ENCODE results near the gene TEAD3. TPM values are rescaled to one million over a fixed set of nuclear protein-coding genes. Genes with fewer than 3 reads are reported as not detected.
"Not testable (repeated sequence)": the region's sequence is repeated elsewhere in the genome, so short reads cannot be mapped to it uniquely, and the experiment has no call there.

The TEAD3 gene
- total and polyA plus RNA-seq, 4 donors = 1.9 to 6.8 (median 4.5) TPM

DNA sequence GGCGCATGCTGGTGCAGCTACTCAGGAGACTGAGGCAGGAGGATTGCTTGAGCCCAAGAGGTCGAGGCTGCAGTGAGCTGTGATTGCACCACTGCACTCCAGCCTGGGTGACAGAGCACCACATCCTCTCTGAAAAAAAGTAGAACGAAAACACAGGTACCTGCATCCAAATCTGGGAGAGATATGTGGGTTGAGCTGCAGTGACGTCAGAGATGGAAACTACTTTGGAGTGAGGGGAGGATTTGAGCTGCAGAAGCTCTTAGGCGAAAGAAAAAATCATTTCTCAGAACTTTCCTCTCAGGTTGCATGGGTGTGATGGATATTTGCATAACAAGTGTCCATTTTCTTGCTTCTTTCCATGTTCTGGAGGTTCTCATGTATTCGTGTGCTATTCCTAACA, 19.8 kb upstream of the TEAD3 start:
- no peak for DNase-seq (ENCODE audit: low spot score)
- no peaks in the 10 kb centered on the region for H3K4me1 ChIP-seq (ENCODE audit: control insufficient read depth in 4 of 4, insufficient read depth in 4 of 4, low read length in 3 of 4)
- no peak overlapping the region for H3K27ac ChIP-seq (ENCODE audit: low read depth in 1 of 2, low read length in 2 of 2)
- TF ChIP-seq CTCF (IDR thresholded peaks at IDR 0.05; ENCODE audit: low read depth, low read length, missing input control) = no peak
- TF ChIP-seq FOXA1 (IDR thresholded peaks at IDR 0.05) = no peak
- no peak for TF ChIP-seq JUND (IDR thresholded peaks at IDR 0.05)
- no peak for TF ChIP-seq YY1 (IDR thresholded peaks at IDR 0.05)
- TF ChIP-seq FOXA2 (IDR thresholded peaks at IDR 0.05) = no peak
- TF ChIP-seq HNF4A (conservative IDR thresholded peaks at IDR 0.05) = no peak
- no peak for TF ChIP-seq RXRA (IDR thresholded peaks at IDR 0.05)
- no peak for TF ChIP-seq TAF1 (conservative IDR thresholded peaks at IDR 0.05)
- TF ChIP-seq ATF3 (IDR thresholded peaks at IDR 0.05) = no peak
- TF ChIP-seq EGR1 (IDR thresholded peaks at IDR 0.05; ENCODE audit: low read depth in 2 of 2) = no peak
- no peak for TF ChIP-seq GABPA (IDR thresholded peaks at IDR 0.05 in 1 of 2, conservative IDR thresholded peaks at IDR 0.05 in 1 of 2)
- TF ChIP-seq MAX (IDR thresholded peaks at IDR 0.05) = no peak
- TF ChIP-seq HNF4G (IDR thresholded peaks at IDR 0.05) = no peak
- no peak for TF ChIP-seq NR2F2 (IDR thresholded peaks at IDR 0.05)
- TF ChIP-seq RAD21 (IDR thresholded peaks at IDR 0.05) = no peak
- TF ChIP-seq, protein P1, sequence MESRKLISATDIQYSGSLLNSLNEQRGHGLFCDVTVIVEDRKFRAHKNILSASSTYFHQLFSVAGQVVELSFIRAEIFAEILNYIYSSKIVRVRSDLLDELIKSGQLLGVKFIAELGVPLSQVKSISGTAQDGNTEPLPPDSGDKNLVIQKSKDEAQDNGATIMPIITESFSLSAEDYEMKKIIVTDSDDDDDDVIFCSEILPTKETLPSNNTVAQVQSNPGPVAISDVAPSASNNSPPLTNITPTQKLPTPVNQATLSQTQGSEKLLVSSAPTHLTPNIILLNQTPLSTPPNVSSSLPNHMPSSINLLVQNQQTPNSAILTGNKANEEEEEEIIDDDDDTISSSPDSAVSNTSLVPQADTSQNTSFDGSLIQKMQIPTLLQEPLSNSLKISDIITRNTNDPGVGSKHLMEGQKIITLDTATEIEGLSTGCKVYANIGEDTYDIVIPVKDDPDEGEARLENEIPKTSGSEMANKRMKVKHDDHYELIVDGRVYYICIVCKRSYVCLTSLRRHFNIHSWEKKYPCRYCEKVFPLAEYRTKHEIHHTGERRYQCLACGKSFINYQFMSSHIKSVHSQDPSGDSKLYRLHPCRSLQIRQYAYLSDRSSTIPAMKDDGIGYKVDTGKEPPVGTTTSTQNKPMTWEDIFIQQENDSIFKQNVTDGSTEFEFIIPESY (IDR thresholded peaks at IDR 0.05) = no peak
- TF ChIP-seq, protein P2, sequence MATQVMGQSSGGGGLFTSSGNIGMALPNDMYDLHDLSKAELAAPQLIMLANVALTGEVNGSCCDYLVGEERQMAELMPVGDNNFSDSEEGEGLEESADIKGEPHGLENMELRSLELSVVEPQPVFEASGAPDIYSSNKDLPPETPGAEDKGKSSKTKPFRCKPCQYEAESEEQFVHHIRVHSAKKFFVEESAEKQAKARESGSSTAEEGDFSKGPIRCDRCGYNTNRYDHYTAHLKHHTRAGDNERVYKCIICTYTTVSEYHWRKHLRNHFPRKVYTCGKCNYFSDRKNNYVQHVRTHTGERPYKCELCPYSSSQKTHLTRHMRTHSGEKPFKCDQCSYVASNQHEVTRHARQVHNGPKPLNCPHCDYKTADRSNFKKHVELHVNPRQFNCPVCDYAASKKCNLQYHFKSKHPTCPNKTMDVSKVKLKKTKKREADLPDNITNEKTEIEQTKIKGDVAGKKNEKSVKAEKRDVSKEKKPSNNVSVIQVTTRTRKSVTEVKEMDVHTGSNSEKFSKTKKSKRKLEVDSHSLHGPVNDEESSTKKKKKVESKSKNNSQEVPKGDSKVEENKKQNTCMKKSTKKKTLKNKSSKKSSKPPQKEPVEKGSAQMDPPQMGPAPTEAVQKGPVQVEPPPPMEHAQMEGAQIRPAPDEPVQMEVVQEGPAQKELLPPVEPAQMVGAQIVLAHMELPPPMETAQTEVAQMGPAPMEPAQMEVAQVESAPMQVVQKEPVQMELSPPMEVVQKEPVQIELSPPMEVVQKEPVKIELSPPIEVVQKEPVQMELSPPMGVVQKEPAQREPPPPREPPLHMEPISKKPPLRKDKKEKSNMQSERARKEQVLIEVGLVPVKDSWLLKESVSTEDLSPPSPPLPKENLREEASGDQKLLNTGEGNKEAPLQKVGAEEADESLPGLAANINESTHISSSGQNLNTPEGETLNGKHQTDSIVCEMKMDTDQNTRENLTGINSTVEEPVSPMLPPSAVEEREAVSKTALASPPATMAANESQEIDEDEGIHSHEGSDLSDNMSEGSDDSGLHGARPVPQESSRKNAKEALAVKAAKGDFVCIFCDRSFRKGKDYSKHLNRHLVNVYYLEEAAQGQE (IDR thresholded peaks at IDR 0.05) = no peak
- WGBS = 77% methylated on average over 6 of the region's 6 CpGs
- no peaks in the 10 kb centered on the region for H3K27me3 ChIP-seq (ENCODE audit: control insufficient read depth in 4 of 4, insufficient read depth in 4 of 4, low read length in 3 of 4)
- no peaks in the 10 kb centered on the region for H3K36me3 ChIP-seq (ENCODE audit: control insufficient read depth in 4 of 4, insufficient read depth in 3 of 4, low read depth in 1 of 4, low read length in 3 of 4)
- H3K9me3 ChIP-seq (ENCODE audit: control insufficient read depth in 4 of 4, low read length in 3 of 4) = no peaks in the 10 kb centered on the region
- no peak overlapping the region for H3K4me3 ChIP-seq (ENCODE audit: low read depth in 1 of 3, low read length in 3 of 3)
- no peak overlapping the region for H3K9ac ChIP-seq (ENCODE audit: low read depth in 1 of 2, low read length in 2 of 2)

DNA sequence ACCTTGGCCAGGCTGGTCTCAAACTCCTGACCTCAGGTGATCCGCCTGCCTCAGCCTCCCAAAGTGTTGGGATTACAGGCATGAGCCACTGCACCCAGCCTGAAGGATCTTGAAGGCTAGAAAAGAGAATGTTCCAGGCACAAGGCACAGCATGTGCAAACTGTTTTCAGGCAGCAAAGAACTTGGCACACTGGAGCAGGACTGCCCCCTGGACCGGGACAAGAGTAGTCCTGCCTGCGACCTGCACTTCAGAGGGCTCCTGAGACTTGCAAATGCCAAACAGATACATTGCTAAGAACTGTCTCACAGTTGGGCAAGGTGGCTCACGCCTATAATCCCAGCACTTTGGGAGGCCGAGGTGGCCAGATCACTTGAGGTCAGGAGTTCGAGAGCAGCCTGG, 19.1 kb upstream of the TEAD3 start:
- H3K27me3 ChIP-seq (ENCODE audit: control insufficient read depth in 4 of 4, insufficient read depth in 4 of 4, low read length in 3 of 4); H3K9me3 ChIP-seq (ENCODE audit: control insufficient read depth in 4 of 4, low read length in 3 of 4); H3K27ac ChIP-seq (ENCODE audit: low read depth in 1 of 2, low read length in 2 of 2); DNase-seq (ENCODE audit: low spot score); H3K36me3 ChIP-seq (ENCODE audit: control insufficient read depth in 4 of 4, insufficient read depth in 3 of 4, low read depth in 1 of 4, low read length in 3 of 4); H3K9ac ChIP-seq (ENCODE audit: low read depth in 1 of 2, low read length in 2 of 2); H3K4me3 ChIP-seq (ENCODE audit: low read depth in 1 of 3, low read length in 3 of 3); H3K4me1 ChIP-seq (ENCODE audit: control insufficient read depth in 4 of 4, insufficient read depth in 4 of 4, low read length in 3 of 4): not testable (repeated sequence)
- WGBS = 88% methylated on average over 6 of the region's 6 CpGs

Measured in liver (tissue), 9 donors.